ENCODE results near the gene RNASEH2C.
A peak's percentile ranks its signal among the peaks of the same experiment; 100 is the strongest.
"Not testable (repeated sequence)": the region's sequence is repeated elsewhere in the genome, so short reads cannot be mapped to it uniquely, and the experiment has no call there.

Gene RNASEH2C

DNA sequence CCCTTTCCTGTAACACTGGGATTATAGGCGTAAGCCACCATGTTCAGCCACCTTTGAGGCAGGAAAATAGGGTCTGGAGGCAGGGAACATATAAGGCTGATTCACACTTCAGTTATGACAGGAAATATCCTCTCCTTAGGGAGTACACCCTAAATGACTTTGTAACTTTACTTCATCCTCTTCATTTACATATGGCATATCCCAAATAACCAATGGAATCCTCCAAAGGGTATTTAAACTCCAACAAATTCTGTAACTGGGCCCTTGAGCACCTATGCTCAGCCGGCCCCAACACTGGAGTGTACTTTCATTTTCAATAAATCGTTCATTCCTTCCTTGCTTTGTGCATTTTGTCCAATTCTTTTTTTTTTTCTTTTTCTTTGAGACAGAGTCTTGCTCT, 10.2 kb downstream of the RNASEH2C start:
- no peak for DNase-seq (ENCODE audit: extremely low read depth, low read depth)

DNA sequence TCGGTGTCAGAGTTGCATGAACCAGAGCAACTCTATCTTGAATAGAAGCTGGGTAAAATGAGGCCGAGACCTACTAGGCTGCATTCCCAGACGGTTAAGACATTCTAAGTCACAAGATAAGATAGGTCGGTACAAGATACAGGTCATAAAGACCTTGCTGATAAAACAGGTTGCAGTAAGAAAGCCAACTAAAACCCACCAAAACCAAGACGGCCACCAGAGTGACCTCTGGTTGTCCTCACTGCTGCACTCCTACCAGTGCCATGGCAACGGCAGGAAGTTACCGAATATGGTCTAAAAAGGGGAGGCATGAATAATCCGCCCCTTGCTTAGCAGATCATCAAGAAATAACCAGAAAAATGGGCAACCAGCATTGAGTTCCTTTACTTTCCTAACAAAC, 10.9 kb downstream of the RNASEH2C start:
- TF ChIP-seq, protein P1, sequence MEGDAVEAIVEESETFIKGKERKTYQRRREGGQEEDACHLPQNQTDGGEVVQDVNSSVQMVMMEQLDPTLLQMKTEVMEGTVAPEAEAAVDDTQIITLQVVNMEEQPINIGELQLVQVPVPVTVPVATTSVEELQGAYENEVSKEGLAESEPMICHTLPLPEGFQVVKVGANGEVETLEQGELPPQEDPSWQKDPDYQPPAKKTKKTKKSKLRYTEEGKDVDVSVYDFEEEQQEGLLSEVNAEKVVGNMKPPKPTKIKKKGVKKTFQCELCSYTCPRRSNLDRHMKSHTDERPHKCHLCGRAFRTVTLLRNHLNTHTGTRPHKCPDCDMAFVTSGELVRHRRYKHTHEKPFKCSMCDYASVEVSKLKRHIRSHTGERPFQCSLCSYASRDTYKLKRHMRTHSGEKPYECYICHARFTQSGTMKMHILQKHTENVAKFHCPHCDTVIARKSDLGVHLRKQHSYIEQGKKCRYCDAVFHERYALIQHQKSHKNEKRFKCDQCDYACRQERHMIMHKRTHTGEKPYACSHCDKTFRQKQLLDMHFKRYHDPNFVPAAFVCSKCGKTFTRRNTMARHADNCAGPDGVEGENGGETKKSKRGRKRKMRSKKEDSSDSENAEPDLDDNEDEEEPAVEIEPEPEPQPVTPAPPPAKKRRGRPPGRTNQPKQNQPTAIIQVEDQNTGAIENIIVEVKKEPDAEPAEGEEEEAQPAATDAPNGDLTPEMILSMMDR (IDR thresholded peaks at IDR 0.05; ENCODE audit: low read depth, low read length), result no peak
- no peak for DNase-seq (ENCODE audit: extremely low read depth, low read depth)

More for the DNA sequence above, 10.2 kb downstream of the RNASEH2C start:
- TF ChIP-seq, protein P1 (IDR thresholded peaks at IDR 0.05; ENCODE audit: low read depth, low read length), result no peak

DNA sequence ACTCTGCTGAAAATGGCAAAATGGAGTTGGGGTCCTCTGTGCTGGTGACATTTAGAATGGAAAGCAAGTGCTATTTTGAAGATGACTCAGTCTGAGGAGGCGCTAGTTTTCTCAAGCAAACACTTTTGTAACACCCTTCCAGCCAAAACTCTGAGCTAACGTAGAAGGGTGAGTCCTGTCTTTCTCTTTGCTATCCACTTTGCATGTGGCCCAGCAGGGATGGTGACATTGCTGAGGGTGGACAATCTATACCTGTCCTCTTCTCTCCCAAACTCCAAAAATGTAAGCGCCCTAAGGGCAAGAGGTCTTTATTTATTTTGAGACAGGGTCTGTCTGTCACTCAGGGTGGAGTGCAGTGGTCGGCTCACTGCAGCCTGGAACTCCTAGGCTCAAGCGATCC, 12.1 kb downstream of the RNASEH2C start:
- DNase-seq (ENCODE audit: extremely low read depth, low read depth), result no peak
- TF ChIP-seq, protein P1 (IDR thresholded peaks at IDR 0.05; ENCODE audit: low read depth, low read length), result no peak

DNA sequence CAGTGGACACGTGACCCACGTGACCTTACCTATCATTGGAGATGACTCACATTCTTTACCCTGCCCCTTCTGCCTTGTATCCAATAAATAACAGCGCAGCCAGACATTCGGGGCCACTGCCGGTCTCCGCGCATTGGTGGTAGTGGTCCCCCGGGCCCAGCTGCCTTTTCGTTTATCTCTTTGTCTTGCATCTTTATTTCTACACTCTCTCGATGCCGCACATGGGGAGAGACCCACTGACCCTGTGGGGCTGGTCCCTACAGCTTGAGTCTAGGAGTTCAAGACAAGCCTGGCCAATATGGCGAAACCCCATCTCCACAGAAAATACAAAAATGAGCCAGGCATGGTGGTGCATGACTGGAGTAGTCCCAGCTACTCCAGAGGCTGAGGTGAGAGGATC, 13.6 kb downstream of the RNASEH2C start:
- DNase-seq (ENCODE audit: extremely low read depth, low read depth), result not testable (repeated sequence)

DNA sequence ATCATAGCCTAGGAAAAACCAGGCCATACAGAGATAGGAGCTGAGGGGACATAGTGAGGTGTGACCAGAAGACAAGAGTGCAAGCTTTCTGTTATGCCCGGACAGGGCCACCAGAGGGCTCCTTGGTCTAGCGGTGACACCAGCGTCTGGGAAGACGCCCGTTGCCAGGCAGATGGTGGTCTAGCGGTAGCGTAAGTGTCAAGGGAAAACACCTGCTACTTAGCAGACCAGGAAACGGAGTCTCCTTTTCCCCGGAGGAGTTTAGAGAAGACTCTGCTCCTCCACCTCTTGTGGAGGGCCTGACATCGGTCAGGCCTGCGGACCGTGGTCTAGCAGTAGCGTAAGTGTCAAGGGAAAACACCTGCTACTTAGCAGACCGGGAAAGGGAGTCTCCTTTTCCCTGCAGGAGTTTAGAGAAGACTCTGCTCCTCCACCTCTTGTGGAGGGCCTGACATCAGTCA, 14.3 kb downstream of the RNASEH2C start:
- not testable (repeated sequence) for DNase-seq (ENCODE audit: extremely low read depth, low read depth)

DNA sequence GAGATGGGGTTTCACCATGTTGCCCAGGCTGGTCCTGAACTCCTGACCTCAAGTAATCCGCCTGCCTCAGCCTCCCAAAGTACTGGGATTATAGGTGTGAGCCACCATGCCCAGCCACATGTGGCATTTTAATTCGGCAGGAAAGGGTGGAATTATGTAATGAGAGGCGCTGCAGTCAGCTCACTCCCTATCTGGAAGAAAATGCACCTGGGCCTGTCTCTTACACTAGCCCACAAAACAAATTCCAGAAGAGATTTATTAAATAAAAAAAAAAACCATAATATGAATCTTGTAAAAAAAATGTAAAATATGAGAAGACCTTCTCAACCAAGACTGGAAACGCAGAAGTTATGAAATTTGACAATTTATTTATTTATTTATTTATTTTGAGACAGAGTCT, 16.8 kb downstream of the RNASEH2C start:
- no peak for DNase-seq (ENCODE audit: extremely low read depth, low read depth)
- TF ChIP-seq, protein P1 (IDR thresholded peaks at IDR 0.05; ENCODE audit: low read depth, low read length), result no peak

More for the DNA sequence above, 14.3 kb downstream of the RNASEH2C start:
- TF ChIP-seq, protein P1 (IDR thresholded peaks at IDR 0.05; ENCODE audit: low read depth, low read length), result peak; percentile 41

DNA sequence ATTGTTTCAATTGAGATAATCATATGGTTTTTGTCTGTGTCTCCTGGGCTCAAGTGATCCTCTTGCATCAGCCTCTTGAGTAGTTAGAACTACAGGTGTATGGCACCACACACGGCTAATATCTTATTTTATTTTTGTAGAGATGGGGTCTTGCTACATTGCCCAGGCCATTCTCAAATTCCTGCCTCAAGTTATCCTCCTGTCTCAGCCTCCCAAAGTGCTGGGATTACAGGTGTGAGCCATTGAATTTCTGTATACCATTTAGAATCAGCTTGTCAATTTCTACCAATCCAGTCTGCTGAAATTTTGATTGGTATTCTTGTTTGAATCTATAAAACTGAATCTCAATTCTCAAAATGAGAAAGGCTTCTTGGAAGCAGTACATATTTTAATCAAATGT, 18.9 kb downstream of the RNASEH2C start:
- DNase-seq (ENCODE audit: extremely low read depth, low read depth), result no peak
- TF ChIP-seq, protein P1 (IDR thresholded peaks at IDR 0.05; ENCODE audit: low read depth, low read length), result no peak

DNA sequence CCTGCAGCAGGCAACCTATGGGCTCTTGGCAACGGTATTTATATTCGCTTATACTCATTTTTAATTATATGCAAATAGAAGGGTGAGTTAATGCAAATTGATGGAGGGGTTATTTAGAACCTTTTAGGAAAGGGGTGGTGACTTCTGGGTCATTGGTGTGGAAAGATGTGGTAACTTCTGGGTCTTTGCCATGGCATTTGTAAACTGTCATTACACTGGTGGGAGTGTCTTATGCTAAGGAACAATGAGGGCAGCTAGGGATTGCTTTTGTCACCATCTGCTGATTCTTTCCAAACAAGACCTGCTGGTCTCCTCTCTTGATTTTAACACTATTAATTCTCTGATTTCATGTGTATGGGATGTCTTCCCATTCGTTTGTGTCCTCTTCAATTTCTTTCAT, 20.2 kb downstream of the RNASEH2C start:
- DNase-seq (ENCODE audit: extremely low read depth, low read depth), result no peak
- TF ChIP-seq, protein P1 (IDR thresholded peaks at IDR 0.05; ENCODE audit: low read depth, low read length), result no peak

Data from AG09319 (cell line).